HG02798 (cell line): ENCODE measurements around the gene FARS2.

Source experiments
- ATAC-seq: cut with Tn5 transposase; IDR thresholded peaks from one replicate; pipeline ENCODE4 v1.9.1; 2021; ENCODE audit warnings: mild to moderate bottlenecking; ENCODE audit not compliant: unreplicated experiment, poor library complexity

FARS2 gene

DNA sequence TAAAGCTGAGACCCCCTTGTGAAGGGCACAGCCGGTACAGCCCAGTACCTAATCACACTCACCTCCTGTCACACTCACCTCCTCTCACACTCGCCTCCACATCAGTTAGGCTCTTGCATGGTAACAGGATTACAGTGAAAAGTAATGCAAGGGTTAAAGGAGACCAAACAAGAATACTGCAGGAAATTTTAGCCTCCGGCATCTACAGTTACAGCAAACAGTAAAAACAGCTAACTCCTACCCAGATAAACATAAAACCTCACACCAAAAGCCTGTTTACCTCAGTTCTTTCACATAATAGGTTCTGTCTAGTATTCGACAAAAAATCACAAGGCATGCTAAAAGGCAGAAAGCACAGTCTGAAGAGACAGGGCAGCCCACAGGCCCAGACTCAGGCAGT lies 55.6 kb downstream of the FARS2 start:
- ATAC-seq: no peak

GRCh38 chr6:5318617-5319272 lies 57.4 kb downstream of the FARS2 start:
- no peak for ATAC-seq

DNA sequence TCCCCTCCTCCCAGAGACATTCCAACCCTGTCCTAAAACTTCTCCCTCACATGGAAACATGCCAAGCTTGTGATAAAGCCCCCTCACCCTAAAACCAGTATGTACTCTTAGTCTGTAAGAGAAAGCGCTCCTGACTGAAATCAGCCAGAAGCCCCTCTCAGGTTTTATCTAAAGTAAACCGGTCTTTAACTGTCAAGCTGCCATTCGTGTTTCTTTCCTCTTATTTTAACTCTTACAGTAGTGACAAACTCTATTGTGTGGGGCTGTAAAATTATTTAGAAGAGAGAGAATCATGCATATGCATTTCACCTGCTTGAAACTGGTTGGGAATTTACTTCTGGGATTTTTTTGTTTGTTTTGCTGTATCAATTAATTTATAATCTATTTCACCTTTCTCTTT lies 62.7 kb downstream of the FARS2 start:
- ATAC-seq: no peak

DNA sequence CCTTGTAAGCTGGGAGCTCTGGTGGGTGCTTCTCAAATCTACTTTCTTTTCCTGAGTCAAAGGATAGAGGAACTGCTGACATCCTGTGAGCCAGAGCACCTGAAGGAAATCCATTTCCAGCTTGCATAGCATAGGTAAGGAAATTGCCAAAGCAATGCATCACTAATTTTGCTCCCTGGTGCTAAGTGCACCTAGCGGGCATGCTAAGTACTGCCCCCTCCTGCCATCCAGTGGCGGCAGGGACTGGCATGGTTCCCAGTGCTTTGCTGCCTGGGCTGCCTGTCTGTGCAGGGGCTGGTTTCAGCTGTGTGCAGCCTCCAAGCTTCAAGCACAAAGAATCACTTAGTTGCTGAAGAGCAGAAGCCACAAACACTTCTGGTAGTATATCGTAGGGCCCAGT lies 63.9 kb downstream of the FARS2 start:
- ATAC-seq: no peak

- no peak for ATAC-seq
Measured at GRCh38 chr6:5326022-5326641, 64.8 kb downstream of the FARS2 start.

DNA sequence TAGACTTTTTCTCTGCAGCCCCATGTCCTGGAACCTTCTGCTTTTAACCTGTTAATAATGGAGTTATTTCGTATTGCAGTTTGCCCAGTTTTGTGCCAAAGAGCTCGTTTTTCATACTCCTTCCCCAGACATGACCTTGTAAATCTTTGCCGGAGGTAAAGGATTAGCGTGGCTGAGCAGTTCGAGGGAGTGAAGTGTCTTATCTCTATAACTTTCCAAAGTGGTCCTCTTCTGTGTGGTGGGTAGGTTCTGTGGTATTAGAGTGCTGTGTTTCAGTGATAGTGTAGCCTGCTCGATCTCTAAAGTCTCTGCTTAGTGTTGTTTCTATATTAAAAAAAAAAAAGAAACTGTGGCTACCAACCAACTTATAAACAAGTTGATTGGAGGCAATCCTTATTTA lies 67.5 kb downstream of the FARS2 start:
- no peak for ATAC-seq

DNA sequence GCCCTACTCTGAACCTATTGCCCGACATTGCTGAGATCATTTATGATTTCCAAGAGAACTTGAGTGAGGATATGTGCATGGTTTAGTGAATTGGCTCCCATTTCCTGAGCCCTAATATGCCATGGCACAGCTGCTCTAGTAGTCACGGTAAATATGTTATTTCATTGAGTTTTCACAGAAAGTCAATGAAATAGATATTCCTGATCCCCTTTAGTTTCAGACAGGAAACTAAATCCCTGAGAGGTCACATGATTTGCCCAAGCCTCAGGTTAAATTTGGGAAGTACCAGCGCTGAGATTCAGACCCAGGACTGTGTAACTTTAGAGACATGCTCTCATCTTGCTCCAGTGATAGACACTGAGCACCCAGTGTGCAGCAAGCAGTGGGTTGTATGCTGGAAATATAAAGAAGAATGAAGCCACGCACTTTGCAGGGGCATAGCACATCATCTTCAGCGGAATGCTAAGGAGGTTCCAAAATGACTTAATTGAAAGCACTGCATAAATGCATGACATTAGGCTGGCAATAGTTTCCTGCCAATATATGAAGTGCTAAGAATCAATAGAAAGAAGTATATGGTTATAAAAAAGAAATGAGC lies 70.6 kb downstream of the FARS2 start:
- no peak for ATAC-seq

DNA sequence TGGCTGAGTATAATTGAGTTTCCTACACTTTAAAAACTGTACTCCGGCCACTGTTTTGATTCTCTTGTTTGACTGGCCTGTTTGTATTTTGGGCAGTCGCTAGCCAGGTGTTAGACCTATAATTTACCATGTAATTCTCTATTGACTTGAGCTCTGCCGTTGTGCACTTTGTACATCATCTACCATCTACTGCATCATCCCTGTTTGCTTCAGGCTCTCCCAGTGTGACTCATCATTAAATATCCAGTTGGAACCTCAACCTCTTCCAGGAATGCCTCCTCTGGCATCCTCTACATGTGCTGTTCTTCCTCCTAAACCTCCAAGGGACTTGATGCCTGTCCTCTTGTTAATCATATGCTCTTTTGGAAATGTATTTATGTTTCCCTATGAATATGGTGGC lies 72.3 kb downstream of the FARS2 start:
- ATAC-seq: no peak

GRCh38 chr6:5334341-5334740 lies 73.0 kb downstream of the FARS2 start:
- no peak for ATAC-seq

DNA sequence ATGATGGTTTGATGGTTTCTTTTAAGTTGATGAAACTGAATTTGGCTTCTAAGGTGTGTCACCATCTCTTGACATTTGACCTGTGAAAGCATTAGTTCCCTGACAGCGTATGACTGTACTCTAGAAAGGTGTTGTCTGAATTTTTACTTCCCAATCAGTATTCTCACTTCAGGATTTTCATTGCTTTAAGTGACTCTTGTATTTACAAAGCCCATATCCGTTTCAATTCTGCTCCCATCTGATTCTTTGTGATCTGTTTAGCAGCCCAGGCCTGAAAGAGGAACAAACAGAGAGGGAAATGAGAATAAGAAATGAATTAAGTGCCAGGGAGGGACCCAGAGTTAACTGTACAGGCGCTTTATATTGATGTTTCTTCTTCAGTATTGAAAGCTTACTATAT lies 73.7 kb downstream of the FARS2 start:
- ATAC-seq: no peak

- ATAC-seq: no peak
Measured at GRCh38 chr6:5337573-5337972, 76.3 kb downstream of the FARS2 start.

DNA sequence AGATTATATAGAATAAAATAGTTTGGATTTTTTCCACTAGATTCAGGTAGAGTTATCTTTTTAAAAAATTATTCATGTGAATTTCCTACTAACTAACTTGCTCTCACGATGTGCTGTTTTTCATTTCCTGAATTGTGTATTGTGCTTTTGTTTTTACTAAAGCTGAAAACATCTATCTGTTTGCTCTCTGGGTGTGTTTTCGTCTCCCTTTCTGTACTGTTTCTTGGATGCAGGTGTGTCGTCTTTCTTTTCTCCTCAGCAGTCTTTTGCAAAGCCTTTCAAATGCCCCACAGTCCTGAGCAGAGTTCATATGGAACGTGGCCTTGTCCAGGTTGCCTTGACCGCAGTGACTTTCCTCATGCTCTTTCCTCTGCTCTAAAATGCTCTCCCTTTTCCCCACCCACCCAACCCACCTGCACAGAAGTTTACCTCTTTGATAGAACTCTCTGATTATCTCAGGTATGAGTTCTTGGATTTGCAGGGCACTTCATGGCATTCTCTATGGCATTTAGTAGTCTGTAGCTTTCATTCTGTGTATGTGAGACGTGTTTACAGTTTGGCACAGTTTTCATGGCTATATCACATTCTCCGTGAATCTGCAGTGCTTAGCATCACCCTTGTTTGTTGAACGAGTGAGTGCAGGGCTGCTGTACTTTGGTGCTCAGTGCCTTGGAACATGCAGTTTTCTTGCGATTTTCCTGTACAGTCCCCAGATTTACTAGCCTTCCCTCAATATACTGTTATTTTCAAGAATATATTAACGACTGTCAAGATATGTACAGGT lies 77.1 kb downstream of the FARS2 start:
- ATAC-seq: peak; percentile 72

DNA sequence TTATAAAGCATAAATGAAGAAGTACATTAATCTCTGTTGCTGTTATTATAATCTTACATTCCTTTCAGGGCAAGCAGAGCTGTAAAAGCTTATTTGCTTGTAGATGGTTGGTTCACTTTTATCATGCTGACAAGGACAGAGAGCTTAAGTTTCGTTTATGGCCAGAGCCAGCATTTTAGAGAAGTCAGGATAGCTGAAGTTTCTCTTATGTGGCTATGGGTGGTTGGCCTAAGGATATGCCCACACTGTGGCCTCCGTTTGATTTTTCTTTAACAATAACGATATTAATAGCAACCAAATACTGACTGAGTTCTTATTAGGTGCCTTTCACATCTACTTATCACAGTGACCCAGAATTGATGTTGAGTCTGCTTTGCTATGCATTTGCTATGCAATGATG lies 78.5 kb downstream of the FARS2 start:
- ATAC-seq: no peak

- ATAC-seq: no peak
Measured at GRCh38 chr6:5341845-5342244, 80.5 kb downstream of the FARS2 start.

DNA sequence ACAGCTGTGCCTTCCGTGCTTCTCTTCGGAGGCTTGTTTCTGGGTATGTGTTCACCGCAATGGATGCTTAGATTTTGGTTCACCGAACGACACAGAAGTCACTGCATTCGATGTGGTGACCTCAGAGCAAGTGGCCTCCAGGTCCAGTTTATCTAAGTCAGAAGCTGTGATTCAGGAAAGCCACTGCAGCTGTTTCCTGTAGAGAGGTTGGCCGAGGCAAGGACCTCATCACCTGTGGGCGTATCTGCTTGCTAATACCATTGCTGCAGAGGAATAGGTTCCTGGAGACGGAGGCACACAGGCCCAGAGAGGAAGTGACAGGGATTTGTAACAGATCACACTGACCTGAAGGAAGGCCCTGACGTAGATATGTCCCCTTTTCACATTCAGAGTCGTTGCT lies 82.7 kb downstream of the FARS2 start:
- ATAC-seq: no peak

DNA sequence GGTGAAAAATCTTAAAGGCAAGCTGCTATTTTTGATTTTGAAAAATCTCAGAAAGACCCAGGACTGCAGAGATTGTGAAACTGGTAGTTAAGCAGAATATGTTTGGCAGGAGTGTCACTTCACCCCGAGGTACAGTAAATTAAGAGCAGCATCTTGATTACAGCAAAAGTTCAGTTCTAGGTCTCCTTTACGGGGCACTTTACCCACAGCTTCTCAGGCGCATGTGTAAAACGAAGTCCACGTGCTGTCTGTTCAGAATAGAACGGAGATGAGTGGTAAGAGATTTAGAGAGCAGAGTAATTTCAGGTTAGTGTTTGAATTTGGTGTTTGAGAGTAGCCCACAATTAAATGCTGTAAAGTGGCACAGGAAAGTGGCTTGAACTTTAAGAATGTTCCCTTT lies 84.0 kb downstream of the FARS2 start:
- ATAC-seq: no peak

- no peak for ATAC-seq
Measured at GRCh38 chr6:5351552-5352210, 90.4 kb downstream of the FARS2 start.

- no peak for ATAC-seq
Measured at GRCh38 chr6:5353971-5354370, 92.7 kb downstream of the FARS2 start.

GRCh38 chr6:5357486-5357885 lies 96.2 kb downstream of the FARS2 start:
- ATAC-seq: no peak

- ATAC-seq: no peak
Measured at GRCh38 chr6:5359417-5359816, 98.1 kb downstream of the FARS2 start.

DNA sequence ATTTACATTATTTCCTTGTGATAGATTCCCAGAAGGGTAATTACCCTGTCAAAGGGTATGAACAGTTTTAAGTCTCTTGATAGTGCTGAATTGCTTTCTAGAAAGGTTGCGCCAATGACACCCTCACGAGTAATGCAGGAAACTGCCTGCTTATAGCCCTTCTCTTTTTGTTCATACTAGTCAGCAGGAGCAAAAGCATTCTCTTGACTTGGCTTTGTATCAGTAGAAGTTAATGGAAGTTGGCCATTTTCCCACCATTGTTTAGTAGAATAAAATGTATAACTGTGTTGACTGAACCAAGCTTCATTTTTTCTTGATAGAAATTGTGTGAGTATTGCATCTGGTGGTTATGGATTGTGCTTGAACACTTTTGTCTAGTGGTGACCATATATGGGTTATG lies 100.1 kb downstream of the FARS2 start:
- ATAC-seq: no peak
